Ovary (tissue), 9 donors: Measurements from ENCODE around the gene COL13A1. TPM values are rescaled to one million over a fixed set of nuclear protein-coding genes. Genes with fewer than 3 reads are reported as not detected.

ENCODE experiments used
- DNase-seq, 5 donors: peaks; one replicate each; pipeline ENCODE4 v3.0.0-alpha.2; 2019 to 2020
- H3K27ac ChIP-seq, 2 donors: fragments of 200-600 bp; one replicate each; pipeline versions ENCODE4 v1.5.1 to v1.8.0; 2019 to 2022
- H3K27me3 ChIP-seq: fragments of 200-600 bp; one replicate; pipeline ENCODE4 v1.8.0; 2022
- H3K36me3 ChIP-seq: fragments of 200-600 bp; sonication (generic); one replicate; pipeline ENCODE4 v1.5.1; 2019
- H3K4me1 ChIP-seq: one replicate; pipeline ENCODE4 v1.8.1; 2013; ENCODE audit warnings: mild to moderate bottlenecking, moderate library complexity; ENCODE audit not compliant: insufficient read depth
- H3K4me3 ChIP-seq: fragments of 200-600 bp; sonication (generic); one replicate; pipeline ENCODE4 v1.5.1; 2017
- H3K9me3 ChIP-seq, 2 donors: fragments of 200-600 bp in 1 of 2; sonication (generic) in 1 of 2; one replicate each; pipeline versions ENCODE4 v1.5.1 to v1.8.1; 2013 to 2019; ENCODE audit warnings: mild to moderate bottlenecking in 1 of 2, moderate library complexity in 1 of 2
- EP300 ChIP-seq: sonication (generic); formaldehyde crosslinking; IDR thresholded peaks from one replicate; pipeline ENCODE4 v1.6.1; 2017; ENCODE audit warnings: antibody characterized with exemption
- POLR2A ChIP-seq: fragments of 450-650 bp; IDR thresholded peaks from one replicate; pipeline ENCODE4 v1.6.1; 2017; ENCODE audit warnings: antibody characterized with exemption, mild to moderate bottlenecking, moderate library complexity
- WGBS, 3 donors: extraction: QIAGEN DNeasy Blood & Tissue Kit in 1 of 3; methylation state at CpG; one replicate each; pipeline versions ENCODE4 v1.1.5 to v1.1.7; 2013 to 2017; 5-methylcytosine and 5-hydroxymethylcytosine counted together
- intact Hi-C, 4 donors: fragments of 100-400 bp; cut with DNase I; formaldehyde crosslinking; loops; one replicate each; pipeline versions ENCODE4 v1.11.0 to v1.15.1; 2022 to 2023
- polyA plus RNA-seq, 2 donors: library from polyadenylated mRNA; stranded (reverse); fragments of 200-250 nt in 1 of 2; fragments of 350-450 nt in 1 of 2; fragmentation: Illumina TruSeq in 1 of 2; extraction: RNeasy Lipid Tissue Mini Kit (QIAGEN cat#74804) in 1 of 2; gene quantifications; one replicate each; pipeline ENCODE4 v1.2.3, GENCODE V29; 2013 to 2014
- total RNA-seq, 7 donors: library from RNA; depleted of rRNA in 2 of 7; stranded (reverse); fragments of >200 nt in 2 of 7; fragmentation: NEBNext Ultra II Directional in 3 of 7; extraction: Animal tissue kit (Norgen Biotek cat#: 25700) in 3 of 7; gene quantifications; one replicate each; pipeline versions ENCODE4 v1.1.0 to v1.2.4, GENCODE V29; 2016 to 2023
- TF ChIP-seq, protein P1 (sequence below), 3 donors: fragments of 450-650 bp in 2 of 3; fragments of 200-600 bp in 1 of 3; IDR thresholded peaks; one replicate each; pipeline versions ENCODE4 v1.5.1 to v1.8.0; 2016 to 2022; ENCODE audit warnings: antibody characterized with exemption in 3 of 3, mild to moderate bottlenecking in 1 of 3
- donor health status: DM: no; HTN: no; CAD: no; lungs with moderate emphysema.
- donor health status: DM: no; HTN: no; CAD: no.
- donor health status: Bipolar disorder and iron deficiency.
- donor health status: DM: yes; HTN: yes; CAD: no.
- donor health status: DM: no; HTN: no; CAD: no.
- donor health status: DM: yes; HTN: yes; CAD: no.

Gene COL13A1
- total and polyA plus RNA-seq, 9 donors: 0.48 to 3.1 (median 1.1) TPM

DNA sequence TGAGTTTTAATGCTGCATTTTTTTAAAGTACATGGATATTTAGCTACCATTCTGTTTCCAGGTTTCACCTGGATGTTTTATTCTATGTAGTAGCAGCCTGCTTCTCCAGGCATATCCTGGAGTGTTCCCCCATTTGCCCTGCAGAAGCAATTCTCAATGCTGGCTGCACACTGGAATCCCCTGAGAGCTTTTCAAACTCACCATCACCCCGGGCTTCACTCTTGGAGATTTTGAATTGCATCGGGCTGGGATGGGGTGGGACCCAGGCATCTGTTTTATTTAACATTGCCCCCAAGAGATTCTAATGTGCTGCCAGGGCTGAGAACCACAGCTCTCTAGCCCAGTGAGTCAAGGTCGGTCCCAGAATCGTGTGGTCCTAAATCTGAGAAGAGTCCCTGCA lies 137.8 kb downstream of the COL13A1 start:
- intact Hi-C loops: no loop called here
- no peaks in the 10 kb centered on the region for H3K36me3 ChIP-seq
- H3K4me1 ChIP-seq: no peaks in the 10 kb centered on the region
- H3K27me3 ChIP-seq: no peaks in the 10 kb centered on the region
- DNase-seq: no peak
- no peak overlapping the region for H3K27ac ChIP-seq
- TF ChIP-seq EP300: no peak
- TF ChIP-seq, protein P1, sequence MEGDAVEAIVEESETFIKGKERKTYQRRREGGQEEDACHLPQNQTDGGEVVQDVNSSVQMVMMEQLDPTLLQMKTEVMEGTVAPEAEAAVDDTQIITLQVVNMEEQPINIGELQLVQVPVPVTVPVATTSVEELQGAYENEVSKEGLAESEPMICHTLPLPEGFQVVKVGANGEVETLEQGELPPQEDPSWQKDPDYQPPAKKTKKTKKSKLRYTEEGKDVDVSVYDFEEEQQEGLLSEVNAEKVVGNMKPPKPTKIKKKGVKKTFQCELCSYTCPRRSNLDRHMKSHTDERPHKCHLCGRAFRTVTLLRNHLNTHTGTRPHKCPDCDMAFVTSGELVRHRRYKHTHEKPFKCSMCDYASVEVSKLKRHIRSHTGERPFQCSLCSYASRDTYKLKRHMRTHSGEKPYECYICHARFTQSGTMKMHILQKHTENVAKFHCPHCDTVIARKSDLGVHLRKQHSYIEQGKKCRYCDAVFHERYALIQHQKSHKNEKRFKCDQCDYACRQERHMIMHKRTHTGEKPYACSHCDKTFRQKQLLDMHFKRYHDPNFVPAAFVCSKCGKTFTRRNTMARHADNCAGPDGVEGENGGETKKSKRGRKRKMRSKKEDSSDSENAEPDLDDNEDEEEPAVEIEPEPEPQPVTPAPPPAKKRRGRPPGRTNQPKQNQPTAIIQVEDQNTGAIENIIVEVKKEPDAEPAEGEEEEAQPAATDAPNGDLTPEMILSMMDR (IDR thresholded peaks at IDR 0.05): no peak
- no peak for TF ChIP-seq POLR2A
- H3K4me3 ChIP-seq: no peak overlapping the region
- 65 to 73% (median 73%) methylated on average over 4 of the region's 4 CpGs for WGBS, 3 donors
- no peaks in the 10 kb centered on the region for H3K9me3 ChIP-seq

DNA sequence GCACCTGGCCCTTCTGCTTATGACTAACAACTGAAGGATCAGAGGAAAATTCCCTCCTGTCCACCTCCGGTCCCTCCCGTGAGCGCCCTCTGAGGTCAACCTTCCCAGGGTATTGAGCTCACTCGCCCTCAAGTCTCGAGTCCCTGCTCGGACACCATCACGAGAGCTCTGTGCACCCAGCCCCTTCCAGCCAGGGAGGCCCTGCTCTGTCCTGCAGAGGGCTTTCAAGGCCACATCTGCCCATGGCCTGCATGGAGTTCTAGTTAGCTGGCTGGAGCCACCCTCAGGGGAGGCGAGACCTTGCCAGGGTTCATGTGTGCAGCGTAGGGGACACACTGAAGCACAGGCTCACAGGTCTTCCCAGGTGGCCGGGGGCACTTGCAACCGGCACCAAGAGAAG lies 140.0 kb downstream of the COL13A1 start:
- intact Hi-C loops: no loop called here
- Histone ChIP-seq H3K27ac (no peak overlapping the region), H3K4me1 (no peaks in the 10 kb centered on the region), H3K36me3 (no peaks in the 10 kb centered on the region), H3K4me3 (no peak overlapping the region), H3K9me3 (no peaks in the 10 kb centered on the region), H3K27me3 (no peaks in the 10 kb centered on the region)
- DNase-seq: no peak
- 93 to 94% (median 93%) methylated on average over 11 of the region's 11 CpGs for WGBS, 3 donors
- TF ChIP-seq, protein P1 (IDR thresholded peaks at IDR 0.05): no peak
- TF ChIP-seq POLR2A (no peak), EP300 (no peak)

GRCh38 chr10:69943292-69943820 lies 141.7 kb downstream of the COL13A1 start:
- H3K27ac ChIP-seq: no peak overlapping the region
- H3K9me3 ChIP-seq: no peaks in the 10 kb centered on the region
- intact Hi-C loops: no loop called here
- no peak for DNase-seq
- WGBS, 3 donors: 92 to 94% (median 93%) methylated on average over 18 to 19 of the region's 19 CpGs
- no peaks in the 10 kb centered on the region for H3K4me1 ChIP-seq
- H3K36me3 ChIP-seq: no peaks in the 10 kb centered on the region
- no peak overlapping the region for H3K4me3 ChIP-seq
- no peaks in the 10 kb centered on the region for H3K27me3 ChIP-seq
- no peak for TF ChIP-seq EP300
- TF ChIP-seq, protein P1 (IDR thresholded peaks at IDR 0.05): no peak
- TF ChIP-seq POLR2A: no peak

DNA sequence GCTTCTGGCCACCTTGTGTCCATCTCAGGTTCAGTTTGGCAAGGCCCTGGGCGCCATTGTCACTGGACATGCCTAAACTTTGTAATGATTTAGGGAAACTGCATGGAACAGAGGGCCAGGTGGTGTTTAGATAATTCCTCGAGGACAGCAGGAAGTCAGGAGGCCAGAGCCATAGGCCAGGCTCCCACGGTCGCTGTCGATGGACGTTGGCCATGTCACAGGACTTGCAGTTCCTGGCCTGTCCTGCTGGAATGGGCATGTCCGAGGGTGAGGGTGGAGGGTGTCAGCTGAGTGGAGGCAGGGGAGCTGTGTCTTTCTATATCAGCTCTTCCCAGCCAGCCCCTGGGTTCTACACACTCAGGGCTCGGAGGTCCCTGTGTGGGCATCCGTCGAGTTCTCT lies 143.1 kb downstream of the COL13A1 start:
- no peak overlapping the region for H3K27ac ChIP-seq
- 64 to 75% (median 65%) methylated on average over 10 of the region's 10 CpGs for WGBS, 3 donors
- TF ChIP-seq POLR2A: no peak
- no peak for TF ChIP-seq EP300
- TF ChIP-seq, protein P1 (IDR thresholded peaks at IDR 0.05): no peak
- H3K36me3 ChIP-seq: no peaks in the 10 kb centered on the region
- no peak overlapping the region for H3K4me3 ChIP-seq
- no peaks in the 10 kb centered on the region for H3K27me3 ChIP-seq
- no peak for DNase-seq
- H3K9me3 ChIP-seq: no peaks in the 10 kb centered on the region
- no peaks in the 10 kb centered on the region for H3K4me1 ChIP-seq
- intact Hi-C loops: no loop called here
